ENCODE data around the gene AFTPH.
A peak's percentile ranks its signal among the peaks of the same experiment; 100 is the strongest.

The AFTPH gene

GRCh38 chr2:64582774-64583340 lies 58.7 kb downstream of the AFTPH start:
- no peak overlapping the region for H3K27ac ChIP-seq (ENCODE audit: low read depth, low read length)
- no peaks in the 10 kb centered on the region for H3K9me3 ChIP-seq (ENCODE audit: control insufficient read depth, insufficient read depth, low read length)
- no peaks in the 10 kb centered on the region for H3K79me2 ChIP-seq (ENCODE audit: control insufficient read depth, low read length)
- TF ChIP-seq EZH2phosphoT487 (IDR thresholded peaks at IDR 0.05; ENCODE audit: borderline replicate concordance, low read length): no peak
- no peak for TF ChIP-seq CTCF (IDR thresholded peaks at IDR 0.05; ENCODE audit: low read depth, low read length, poor library complexity, severe bottlenecking)
- H4K20me1 ChIP-seq (ENCODE audit: control insufficient read depth, insufficient read depth, low read depth, low read length): no peaks in the 10 kb centered on the region
- H3K4me2 ChIP-seq (ENCODE audit: low read length): no peak overlapping the region
- H3K4me3 ChIP-seq (ENCODE audit: low read length): no peak overlapping the region
- H3F3A ChIP-seq (ENCODE audit: control insufficient read depth, insufficient read depth): peaks cover 10% of the 10 kb centered on the region; the same call in 1 of the 2 replicates
- peaks cover 19% of the 10 kb centered on the region for H3K4me1 ChIP-seq (ENCODE audit: control insufficient read depth, low read length)
- peaks cover 48% of the 10 kb centered on the region for H3K36me3 ChIP-seq (ENCODE audit: control insufficient read depth, low read length)
- no peaks in the 10 kb centered on the region for H3K9me2 ChIP-seq (replicated peaks; ENCODE audit: control insufficient read depth, low read length)
- H3K27me3 ChIP-seq (ENCODE audit: control insufficient read depth, low read length): no peaks in the 10 kb centered on the region

- no peaks in the 10 kb centered on the region for H3K79me2 ChIP-seq (ENCODE audit: control insufficient read depth, low read length)
- peaks cover 10% of the 10 kb centered on the region; the same call in 1 of the 2 replicates for H3F3A ChIP-seq (ENCODE audit: control insufficient read depth, insufficient read depth)
- H3K27me3 ChIP-seq (ENCODE audit: control insufficient read depth, low read length): no peaks in the 10 kb centered on the region
- H3K4me3 ChIP-seq (ENCODE audit: low read length): no peak overlapping the region
- H4K20me1 ChIP-seq (ENCODE audit: control insufficient read depth, insufficient read depth, low read depth, low read length): no peaks in the 10 kb centered on the region
- H3K27ac ChIP-seq (ENCODE audit: low read depth, low read length): no peak overlapping the region
- peaks cover 19% of the 10 kb centered on the region for H3K4me1 ChIP-seq (ENCODE audit: control insufficient read depth, low read length)
- peaks cover 48% of the 10 kb centered on the region for H3K36me3 ChIP-seq (ENCODE audit: control insufficient read depth, low read length)
- no peak for TF ChIP-seq CTCF (IDR thresholded peaks at IDR 0.05; ENCODE audit: low read depth, low read length, poor library complexity, severe bottlenecking)
- no peak for TF ChIP-seq EZH2phosphoT487 (IDR thresholded peaks at IDR 0.05; ENCODE audit: borderline replicate concordance, low read length)
- peak overlapping the region; percentile 3; the same call in 1 of the 2 replicates for H3K4me2 ChIP-seq (ENCODE audit: low read length)
- H3K9me3 ChIP-seq (ENCODE audit: control insufficient read depth, insufficient read depth, low read length): no peaks in the 10 kb centered on the region
- H3K9me2 ChIP-seq (replicated peaks; ENCODE audit: control insufficient read depth, low read length): no peaks in the 10 kb centered on the region
Measured at GRCh38 chr2:64586054-64586453, 61.9 kb downstream of the AFTPH start.

- peak overlapping the region; percentile 17; the same call in 1 of the 2 replicates for H3K4me2 ChIP-seq (ENCODE audit: low read length)
- peaks cover 55% of the 10 kb centered on the region for H3K36me3 ChIP-seq (ENCODE audit: control insufficient read depth, low read length)
- peaks cover 10% of the 10 kb centered on the region; the same call in 1 of the 2 replicates for H3F3A ChIP-seq (ENCODE audit: control insufficient read depth, insufficient read depth)
- H3K79me2 ChIP-seq (ENCODE audit: control insufficient read depth, low read length): no peaks in the 10 kb centered on the region
- H3K9me2 ChIP-seq (replicated peaks; ENCODE audit: control insufficient read depth, low read length): no peaks in the 10 kb centered on the region
- no peaks in the 10 kb centered on the region for H3K9me3 ChIP-seq (ENCODE audit: control insufficient read depth, insufficient read depth, low read length)
- H3K27ac ChIP-seq (ENCODE audit: low read depth, low read length): no peak overlapping the region
- no peaks in the 10 kb centered on the region for H4K20me1 ChIP-seq (ENCODE audit: control insufficient read depth, insufficient read depth, low read depth, low read length)
- H3K4me3 ChIP-seq (ENCODE audit: low read length): no peak overlapping the region
- TF ChIP-seq EZH2phosphoT487 (IDR thresholded peaks at IDR 0.05; ENCODE audit: borderline replicate concordance, low read length): no peak
- peak; percentile 65 for TF ChIP-seq CTCF (IDR thresholded peaks at IDR 0.05; ENCODE audit: low read depth, low read length, poor library complexity, severe bottlenecking)
- H3K4me1 ChIP-seq (ENCODE audit: control insufficient read depth, low read length): peaks cover 19% of the 10 kb centered on the region
- no peaks in the 10 kb centered on the region for H3K27me3 ChIP-seq (ENCODE audit: control insufficient read depth, low read length)
Measured at GRCh38 chr2:64586883-64587481, 62.9 kb downstream of the AFTPH start.
